HFF-Myc (cell line): Measurements from ENCODE around the gene FAT4.
A peak's percentile ranks its signal among the peaks of the same experiment; 100 is the strongest.

Source experiments
- DNase-seq: peaks from one replicate; pipeline ENCODE4 v3.0.0-alpha.2; 2011; ENCODE audit warnings: low read depth; ENCODE audit errors: extremely low read depth
- H3K4me3 ChIP-seq: replicated peaks from 2 replicates; pipeline ENCODE4 v1.5.1; 2011; ENCODE audit warnings: low read depth, mild to moderate bottlenecking, control low read depth, low read length
- TF ChIP-seq, protein P1 (sequence below): IDR thresholded peaks from 2 replicates; pipeline ENCODE4 v1.5.1; 2012; ENCODE audit warnings: mild to moderate bottlenecking, low read depth, low read length, control low read depth; ENCODE audit errors: missing control alignments

The FAT4 gene

DNA sequence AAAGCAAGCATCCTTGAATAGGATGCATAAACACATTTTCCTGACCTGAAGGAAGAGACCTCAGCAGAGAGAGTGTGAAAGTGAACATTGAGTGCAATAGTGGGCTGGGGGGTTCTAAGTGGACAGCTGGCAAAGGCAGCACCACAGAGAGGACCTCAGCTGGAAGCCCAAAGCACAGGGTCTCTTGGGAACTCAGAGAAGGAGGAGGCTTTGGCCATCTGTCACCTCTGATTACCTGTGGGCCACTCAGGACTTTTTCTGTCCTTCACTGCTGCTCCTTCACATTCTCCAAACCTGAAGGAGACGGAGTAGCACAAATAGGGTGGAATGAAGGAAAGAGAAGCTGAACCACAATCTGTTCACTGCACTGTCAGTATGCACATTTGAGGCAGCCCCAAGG lies 37.9 kb upstream of the FAT4 start:
- TF ChIP-seq, protein P1, sequence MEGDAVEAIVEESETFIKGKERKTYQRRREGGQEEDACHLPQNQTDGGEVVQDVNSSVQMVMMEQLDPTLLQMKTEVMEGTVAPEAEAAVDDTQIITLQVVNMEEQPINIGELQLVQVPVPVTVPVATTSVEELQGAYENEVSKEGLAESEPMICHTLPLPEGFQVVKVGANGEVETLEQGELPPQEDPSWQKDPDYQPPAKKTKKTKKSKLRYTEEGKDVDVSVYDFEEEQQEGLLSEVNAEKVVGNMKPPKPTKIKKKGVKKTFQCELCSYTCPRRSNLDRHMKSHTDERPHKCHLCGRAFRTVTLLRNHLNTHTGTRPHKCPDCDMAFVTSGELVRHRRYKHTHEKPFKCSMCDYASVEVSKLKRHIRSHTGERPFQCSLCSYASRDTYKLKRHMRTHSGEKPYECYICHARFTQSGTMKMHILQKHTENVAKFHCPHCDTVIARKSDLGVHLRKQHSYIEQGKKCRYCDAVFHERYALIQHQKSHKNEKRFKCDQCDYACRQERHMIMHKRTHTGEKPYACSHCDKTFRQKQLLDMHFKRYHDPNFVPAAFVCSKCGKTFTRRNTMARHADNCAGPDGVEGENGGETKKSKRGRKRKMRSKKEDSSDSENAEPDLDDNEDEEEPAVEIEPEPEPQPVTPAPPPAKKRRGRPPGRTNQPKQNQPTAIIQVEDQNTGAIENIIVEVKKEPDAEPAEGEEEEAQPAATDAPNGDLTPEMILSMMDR: no peak
- no peak overlapping the region for H3K4me3 ChIP-seq
- no peak for DNase-seq

DNA sequence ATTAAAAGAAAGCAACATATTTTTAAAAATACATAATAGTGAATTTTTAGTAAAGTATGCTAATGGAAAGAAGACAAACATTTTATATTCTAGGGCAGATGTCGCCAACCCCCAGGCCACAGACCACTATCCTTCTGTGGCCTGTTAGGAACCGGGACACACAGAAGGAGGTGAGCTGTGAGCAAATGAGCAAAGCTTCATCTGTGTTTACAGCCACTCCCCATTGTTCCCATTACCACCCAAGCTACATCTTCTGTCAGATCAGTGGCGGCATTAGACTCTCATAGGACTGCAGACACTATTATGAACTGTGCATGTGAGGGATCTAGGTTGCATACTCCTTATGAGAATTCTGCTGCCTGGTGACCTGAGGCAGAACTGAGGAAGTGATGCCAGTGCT lies 37.0 kb upstream of the FAT4 start:
- no peak overlapping the region for H3K4me3 ChIP-seq
- DNase-seq: no peak
- TF ChIP-seq, protein P1: no peak

DNA sequence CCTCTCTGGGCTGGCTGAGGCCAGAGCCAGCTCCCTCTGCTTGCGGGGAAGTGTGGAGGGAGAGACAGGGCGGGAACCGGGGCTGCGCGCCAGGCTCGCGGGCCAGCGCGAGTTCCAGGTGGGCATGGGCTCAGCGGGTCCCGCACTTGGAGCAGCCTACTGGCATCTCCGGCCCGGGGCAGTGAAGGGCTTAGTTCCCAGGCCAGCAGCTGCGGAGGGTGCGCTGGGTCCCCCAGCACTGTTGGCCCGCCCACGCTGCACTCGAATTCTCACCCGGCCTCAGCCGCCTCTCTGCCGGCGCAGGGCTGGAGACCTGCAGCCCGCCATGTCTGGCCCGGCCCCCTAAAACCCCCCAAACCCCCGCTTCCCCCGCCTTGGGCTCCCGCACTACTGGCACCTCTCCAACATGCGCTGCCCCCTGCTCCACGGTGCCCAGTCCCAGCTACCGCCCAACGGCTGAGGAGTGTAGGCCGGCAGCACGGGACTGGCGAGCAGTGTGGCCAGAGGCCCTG lies 33.8 kb upstream of the FAT4 start:
- no peak overlapping the region for H3K4me3 ChIP-seq
- DNase-seq: no peak
- TF ChIP-seq, protein P1: no peak

DNA sequence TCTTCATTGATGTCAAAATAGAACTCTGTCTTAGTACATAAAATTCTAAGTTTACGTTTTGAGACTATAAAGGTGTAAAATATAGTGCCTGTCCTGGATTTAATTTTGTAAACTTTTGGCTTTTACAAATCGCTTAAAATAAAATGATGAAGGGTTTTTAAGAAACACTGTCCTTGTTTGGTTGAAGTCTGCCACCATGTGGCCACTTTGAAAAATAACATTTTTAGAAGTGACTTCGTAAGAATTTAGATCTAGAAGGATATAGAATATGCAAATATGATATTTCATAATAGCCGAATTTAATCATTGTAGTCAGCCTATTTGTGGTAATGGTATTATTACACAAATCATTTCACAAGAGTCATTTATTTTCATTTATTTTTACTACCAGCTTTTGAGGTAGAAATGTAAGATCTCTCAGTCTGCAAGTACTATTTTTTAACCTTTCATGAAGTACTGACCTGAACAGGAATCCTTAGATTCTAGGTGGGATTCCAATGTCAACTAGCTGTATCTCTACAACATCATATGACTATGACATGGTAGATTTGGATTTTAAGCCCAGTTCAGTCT lies 31.0 kb upstream of the FAT4 start:
- TF ChIP-seq, protein P1: peak; percentile 28
- no peak for DNase-seq
- H3K4me3 ChIP-seq: no peak overlapping the region

DNA sequence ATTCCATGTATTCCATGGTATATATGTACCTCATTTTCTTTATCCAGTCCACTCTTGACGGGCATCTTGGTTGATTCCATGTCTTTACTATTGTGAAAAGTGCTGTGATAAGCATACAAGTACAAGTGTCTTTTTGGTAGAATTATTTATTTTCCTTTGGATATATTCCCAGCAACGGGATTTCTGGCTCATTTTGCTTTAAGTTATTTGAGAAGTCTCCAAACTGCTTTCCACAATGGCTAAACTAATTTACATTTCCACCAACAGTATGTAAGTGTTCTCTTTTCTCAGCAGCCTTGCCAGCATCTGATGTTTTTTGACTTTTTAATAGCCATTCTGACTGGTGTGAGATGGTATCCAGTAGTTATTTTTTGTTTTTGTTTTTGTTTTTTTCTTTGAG lies 17.6 kb upstream of the FAT4 start:
- TF ChIP-seq, protein P1: no peak
- H3K4me3 ChIP-seq: no peak overlapping the region
- DNase-seq: no peak

DNA sequence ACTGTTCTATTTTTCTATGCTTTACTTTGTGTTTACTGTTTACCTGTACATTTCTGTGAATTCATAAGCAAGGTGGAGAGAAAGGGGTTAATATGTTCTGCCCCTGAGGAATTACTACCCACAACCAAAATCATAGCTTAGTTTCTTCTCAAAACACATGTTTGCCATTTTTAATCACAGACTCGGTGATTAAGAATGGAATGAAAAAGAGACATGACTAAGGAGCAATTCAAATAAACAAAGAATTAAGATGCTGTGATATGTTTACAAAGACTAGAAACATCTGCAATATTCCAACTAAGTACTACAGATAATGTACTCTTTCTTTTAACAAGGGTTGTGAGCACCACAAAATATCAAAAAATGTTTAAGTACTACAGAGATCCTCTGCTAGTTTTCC lies 11.7 kb upstream of the FAT4 start:
- DNase-seq: no peak
- TF ChIP-seq, protein P1: no peak
- H3K4me3 ChIP-seq: no peak overlapping the region

DNA sequence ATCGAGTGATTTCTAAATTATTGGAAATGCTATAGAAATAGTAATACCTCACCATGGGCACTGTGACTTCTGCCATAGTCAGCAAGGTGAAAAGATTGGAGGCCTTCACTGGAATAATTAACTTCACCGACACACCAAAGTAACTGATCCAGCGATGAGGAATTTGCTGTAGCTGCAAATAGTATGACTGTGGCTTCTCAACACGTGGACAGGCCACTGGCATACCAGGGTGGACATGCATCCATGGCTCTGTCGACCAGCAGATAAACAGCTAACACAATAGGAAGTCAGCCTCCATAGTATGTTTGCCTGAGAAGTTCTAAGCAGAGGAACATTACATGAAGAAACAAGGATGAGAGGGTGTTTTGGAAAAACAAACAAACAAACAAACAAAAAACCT lies 10.9 kb upstream of the FAT4 start:
- no peak overlapping the region for H3K4me3 ChIP-seq
- no peak for DNase-seq
- TF ChIP-seq, protein P1: no peak
